ENCODE data around the gene TFAP2A.

DNA sequence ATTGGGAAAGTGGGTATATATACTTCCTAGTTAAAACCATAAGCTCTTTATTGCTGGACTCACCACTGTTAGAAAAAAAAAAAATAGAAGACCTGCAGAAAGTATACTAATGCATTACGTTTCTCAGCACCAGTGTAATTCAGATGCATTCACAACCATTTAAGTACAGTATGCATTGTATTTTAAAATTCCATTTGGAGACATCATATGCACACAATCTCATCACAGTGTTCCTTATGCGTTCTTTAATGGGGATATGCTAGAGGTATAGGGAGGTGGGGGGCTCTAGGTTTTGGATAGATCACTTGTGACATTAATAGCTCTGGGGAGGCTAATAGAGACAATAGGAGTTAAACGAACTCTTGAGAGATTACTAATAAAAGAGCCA, 9.4 kb downstream of the TFAP2A start:
- TF ChIP-seq CTCF (IDR thresholded peaks at IDR 0.05) (no peak), POLR2A (IDR thresholded peaks at IDR 0.05) (no peak), EP300 (IDR thresholded peaks at IDR 0.05) (no peak)
